H9 (cell line): ENCODE results near the gene CLEC10A. TPM values are rescaled to one million over a fixed set of nuclear protein-coding genes. Genes with fewer than 3 reads are reported as not detected.

Experiments used
- DNase-seq: peaks from one replicate; pipeline ENCODE4 v3.0.0-alpha.2; 2017
- H2AFZ ChIP-seq: one replicate; pipeline ENCODE4 v1.6.1; 2013; ENCODE audit warnings: mild to moderate bottlenecking, low read length, control low read depth, moderate library complexity
- H2AK5ac ChIP-seq: 2 replicates; pipeline ENCODE4 v1.6.1; 2013; ENCODE audit warnings: low read length, control low read depth, mixed read lengths; ENCODE audit not compliant: insufficient read length
- H2BK120ac ChIP-seq: one replicate; pipeline ENCODE4 v1.6.1; 2013; ENCODE audit warnings: low read depth, mild to moderate bottlenecking, low read length, control low read depth, inconsistent platforms; ENCODE audit not compliant: poor library complexity, severe bottlenecking
- H2BK12ac ChIP-seq: 2 replicates; pipeline ENCODE4 v1.6.1; 2013; ENCODE audit warnings: low read length, control low read depth, mixed read lengths, low read depth; ENCODE audit not compliant: insufficient read length
- H2BK15ac ChIP-seq: 2 replicates; pipeline ENCODE4 v1.6.1; 2013; ENCODE audit warnings: low read depth, low read length, control low read depth
- H2BK20ac ChIP-seq: one replicate; pipeline ENCODE4 v1.6.1; 2013; ENCODE audit warnings: low read depth, mild to moderate bottlenecking, low read length, control low read depth, inconsistent platforms; ENCODE audit not compliant: poor library complexity, severe bottlenecking
- H2BK5ac ChIP-seq: 2 replicates; pipeline ENCODE4 v1.6.1; 2013; ENCODE audit warnings: low read length, control low read depth, mixed read lengths; ENCODE audit not compliant: insufficient read length
- H3K14ac ChIP-seq: 2 replicates; pipeline ENCODE4 v1.6.1; 2013; ENCODE audit warnings: low read length, control low read depth; ENCODE audit not compliant: insufficient read depth
- H3K18ac ChIP-seq: 2 replicates; pipeline ENCODE4 v1.6.1; 2013; ENCODE audit warnings: low read depth, mild to moderate bottlenecking, mixed read lengths, low read length, control low read depth; ENCODE audit not compliant: insufficient read length
- H3K23ac ChIP-seq: 2 replicates; pipeline ENCODE4 v1.6.1; 2013; ENCODE audit warnings: low read length, control low read depth, mixed read lengths, low read depth; ENCODE audit not compliant: insufficient read length
- H3K23me2 ChIP-seq: 2 replicates; pipeline ENCODE4 v1.6.1; 2013; ENCODE audit warnings: low read depth, mild to moderate bottlenecking, mixed read lengths, low read length, control low read depth; ENCODE audit not compliant: insufficient read length, poor library complexity, severe bottlenecking
- H3K27ac ChIP-seq: 2 replicates; pipeline ENCODE4 v1.5.1; 2013; ENCODE audit warnings: low read length, control low read depth, mixed read lengths, low read depth; ENCODE audit not compliant: insufficient read length
- H3K27me3 ChIP-seq: 2 replicates; pipeline ENCODE4 v1.6.1; 2013; ENCODE audit warnings: low read length, control low read depth, inconsistent platforms; ENCODE audit not compliant: insufficient read depth
- H3K4ac ChIP-seq: 2 replicates; pipeline ENCODE4 v1.6.1; 2013; ENCODE audit warnings: low read depth, mild to moderate bottlenecking, control low read depth, inconsistent platforms, low read length, moderate library complexity
- H3K4me1 ChIP-seq: 2 replicates; pipeline ENCODE4 v1.6.1; 2013; ENCODE audit warnings: low read length, control low read depth, inconsistent platforms; ENCODE audit not compliant: insufficient read depth
- H3K4me2 ChIP-seq: 2 replicates; pipeline ENCODE4 v1.6.1; 2013; ENCODE audit warnings: low read length, control low read depth, mixed read lengths; ENCODE audit not compliant: insufficient read length, insufficient read depth
- H3K56ac ChIP-seq: 2 replicates; pipeline ENCODE4 v1.6.1; 2013; ENCODE audit warnings: low read depth, mild to moderate bottlenecking, mixed read lengths, low read length, control low read depth; ENCODE audit not compliant: insufficient read length
- H3K79me1 ChIP-seq: 2 replicates; pipeline ENCODE4 v1.6.1; 2013; ENCODE audit warnings: low read depth, mild to moderate bottlenecking, moderate library complexity, low read length, control low read depth, inconsistent platforms; ENCODE audit not compliant: insufficient read depth, poor library complexity, severe bottlenecking
- H3K79me2 ChIP-seq: 2 replicates; pipeline ENCODE4 v1.6.1; 2013; ENCODE audit warnings: low read length, control low read depth, inconsistent platforms; ENCODE audit not compliant: insufficient read depth
- H3K9ac ChIP-seq: 2 replicates; pipeline ENCODE4 v1.6.1; 2013; ENCODE audit warnings: low read length, control low read depth, mixed read lengths; ENCODE audit not compliant: insufficient read length; ENCODE audit errors: extremely low read depth
- H3K9me3 ChIP-seq: one replicate; pipeline ENCODE4 v1.6.1; 2013; ENCODE audit warnings: low read depth, low read length, inconsistent platforms; ENCODE audit not compliant: control insufficient read depth
- H3T11ph ChIP-seq: one replicate; pipeline ENCODE4 v1.6.1; 2013; ENCODE audit warnings: mild to moderate bottlenecking, low read length, control low read depth, inconsistent platforms
- H4K20me1 ChIP-seq: one replicate; pipeline ENCODE4 v1.6.1; 2013; ENCODE audit not compliant: control insufficient read depth, insufficient read length, insufficient read depth
- H4K5ac ChIP-seq: 2 replicates; pipeline ENCODE4 v1.6.1; 2013; ENCODE audit warnings: low read depth, mild to moderate bottlenecking, mixed read lengths, low read length, control low read depth; ENCODE audit not compliant: insufficient read length
- H4K8ac ChIP-seq: replicated peaks from 2 replicates; pipeline ENCODE4 v1.6.1; 2013; ENCODE audit warnings: low read length, control low read depth, mixed read lengths, low read depth; ENCODE audit not compliant: insufficient read length
- H4K91ac ChIP-seq: 2 replicates; pipeline ENCODE4 v1.6.1; 2013; ENCODE audit warnings: low read depth, mild to moderate bottlenecking, moderate library complexity, mixed read lengths, low read length, control low read depth; ENCODE audit not compliant: insufficient read length
- H3K27ac Mint-ChIP-seq, 3 experiments: 2 replicates in 2 of 3; 3 replicates in 1 of 3; pipeline ENCODE4 v1.8.0; 2020 to 2021; ENCODE audit warnings: mixed read lengths in 3 of 3, mild to moderate bottlenecking in 1 of 3, moderate library complexity in 1 of 3
- H3K27me3 Mint-ChIP-seq: 2 replicates; pipeline ENCODE4 v1.8.0; 2021; ENCODE audit warnings: low read depth, mild to moderate bottlenecking, moderate library complexity, mixed read lengths
- H3K36me3 Mint-ChIP-seq, 3 experiments: 2 replicates in 2 of 3; 3 replicates in 1 of 3; pipeline ENCODE4 v1.8.0; 2020 to 2021; ENCODE audit warnings: low read depth in 3 of 3, mixed read lengths in 3 of 3; ENCODE audit not compliant: insufficient read depth in 1 of 3
- H3K4me1 Mint-ChIP-seq, 2 experiments: 2 replicates each; pipeline ENCODE4 v1.8.0; 2020; ENCODE audit warnings: mixed read lengths in 2 of 2
- H3K4me3 Mint-ChIP-seq, 2 experiments: 2 replicates in 1 of 2; 3 replicates in 1 of 2; pipeline ENCODE4 v1.8.0; 2020 to 2021; ENCODE audit warnings: mild to moderate bottlenecking in 2 of 2, mixed read lengths in 2 of 2, moderate library complexity in 1 of 2
- H3K9me3 Mint-ChIP-seq, 2 experiments: 2 replicates in 1 of 2; 3 replicates in 1 of 2; pipeline ENCODE4 v1.8.0; 2020; ENCODE audit warnings: mild to moderate bottlenecking in 2 of 2, mixed read lengths in 2 of 2, moderate library complexity in 1 of 2
- CTCF ChIP-seq: fragments of 200-600 bp; sonication (generic); conservative IDR thresholded peaks from 3 replicates; pipeline ENCODE4 v1.8.0; 2021; ENCODE audit warnings: antibody characterized with exemption, mild to moderate bottlenecking
- WGBS: extraction: QIAGEN DNeasy Blood & Tissue Kit; methylation state at CpG from one replicate; pipeline ENCODE4 v1.1.7; 2013; ENCODE audit warnings: missing lambda C conversion rate, low lambda C conversion rate, mixed read lengths; ENCODE audit not compliant: insufficient read length; ENCODE audit errors: extremely low coverage; 5-methylcytosine and 5-hydroxymethylcytosine counted together
- total RNA-seq: library from RNA; stranded (reverse); gene quantifications from 2 replicates; pipeline ENCODE4 v1.2.1, GENCODE V29; 2021

CLEC10A gene
- total RNA-seq, 1 experiment from 2014 or later, result not detected

GRCh38 chr17:7107795-7108559, 27.9 kb upstream of the CLEC10A start:
- no peaks in the 10 kb centered on the region; a peak in 1 of 5 replicates for H3K9me3 Mint-ChIP-seq
- Histone ChIP-seq H3K4ac (no peak overlapping the region), H4K5ac (no peak overlapping the region), H3K27ac (no peak overlapping the region), H3K4me1 (no peaks in the 10 kb centered on the region; the same call in 1 of the 2 replicates), H3K18ac (no peak overlapping the region), H3K4me2 (no peak overlapping the region), H3T11ph (no peak overlapping the region), H4K91ac (no peak overlapping the region), H2BK120ac (no peak overlapping the region), H3K56ac (no peak overlapping the region), H3K79me1 (no peaks in the 10 kb centered on the region), H2BK20ac (no peak overlapping the region), H3K14ac (no peak overlapping the region), H3K23me2 (no peaks in the 10 kb centered on the region), H3K79me2 (no peaks in the 10 kb centered on the region), H2AFZ (no peak overlapping the region), H2BK12ac (no peak overlapping the region), H3K27me3 (no peaks in the 10 kb centered on the region), H2BK15ac (no peak overlapping the region), H2AK5ac (no peak overlapping the region), H4K20me1 (no peaks in the 10 kb centered on the region), H3K9ac (no peak overlapping the region), H4K8ac (no peak overlapping the region), H2BK5ac (no peak overlapping the region), H3K23ac (no peak overlapping the region), H3K9me3 (no peaks in the 10 kb centered on the region)
- WGBS, result no CpG with 5 or more reads among the region's 32 CpGs
- H3K4me1 Mint-ChIP-seq, result peaks cover 12% of the 10 kb centered on the region in 2 experiments; a peak in 3 of 4 replicates
- no peak overlapping the region for H3K4me3 Mint-ChIP-seq
- H3K36me3 Mint-ChIP-seq, result peaks cover 0 to 2% (median 0%) of the 10 kb centered on the region in 3 experiments; a peak in 1 of 7 replicates
- H3K27me3 Mint-ChIP-seq, result peaks cover 5% of the 10 kb centered on the region
- peak overlapping the region in 1 of 3 experiments; percentile 44; a peak in 1 of 7 replicates for H3K27ac Mint-ChIP-seq
- DNase-seq, result no peak
- TF ChIP-seq CTCF, result no peak
